ENCODE data around the gene LHX3. TPM values are rescaled to one million over a fixed set of nuclear protein-coding genes. Genes with fewer than 3 reads are reported as not detected.

The LHX3 gene
- total and polyA plus RNA-seq, 2 of the 4 experiments (the other 2 are of a cell fraction) = not detected

DNA sequence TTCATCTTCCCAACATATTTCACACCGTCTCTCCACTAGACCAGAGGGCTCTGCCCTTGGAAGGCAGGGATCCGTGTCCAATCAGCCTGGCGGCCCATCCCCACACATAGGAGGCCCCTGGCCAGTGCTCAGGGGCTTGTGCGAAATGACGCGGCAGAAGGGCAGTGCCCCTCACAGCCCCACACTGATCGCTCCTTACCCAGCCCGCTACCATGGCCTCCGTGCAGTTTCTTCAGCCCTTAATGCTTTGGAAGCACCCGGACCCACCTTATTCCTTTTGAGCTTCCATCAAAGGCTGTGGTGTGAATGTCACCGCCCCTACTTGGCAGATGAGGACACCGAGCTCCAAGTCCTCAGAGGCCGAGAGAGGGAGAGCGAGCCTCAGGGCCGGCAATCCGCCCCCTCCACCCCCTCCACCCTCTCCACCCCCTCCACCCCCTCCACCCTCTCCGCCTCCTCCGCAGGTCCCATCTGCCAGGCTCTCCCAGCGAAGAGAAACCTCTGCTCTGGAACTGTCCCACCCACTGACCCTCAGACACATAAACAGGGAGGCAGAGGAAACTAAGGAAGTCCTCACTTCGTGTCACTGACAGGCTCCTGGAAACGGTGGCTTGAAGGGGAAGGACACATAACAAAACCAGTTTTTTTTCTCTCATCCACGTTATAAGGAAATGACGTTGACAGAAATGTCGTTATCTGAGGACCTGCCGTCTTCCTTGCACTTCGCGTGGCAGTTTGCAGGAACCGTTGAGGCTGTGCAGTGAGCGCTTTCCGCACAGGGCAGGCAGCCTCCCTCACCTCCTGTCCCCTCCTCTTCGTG lies 26.8 kb upstream of the LHX3 start:
- BruUV-seq (replicated peaks) = no TSS peak
- Histone ChIP-seq H2BK15ac (ENCODE audit: low read depth, low read length) (no peak overlapping the region), H3K27ac (ENCODE audit: insufficient read depth, low read length) (no peak overlapping the region), H4K20me1 (ENCODE audit: insufficient read depth, low read length) (peaks cover 25% of the 10 kb centered on the region), H3K18ac (ENCODE audit: low read depth, low read length) (no peak overlapping the region), H3K27me3 (ENCODE audit: control insufficient read depth, insufficient read depth, low read length) (no peaks in the 10 kb centered on the region), H3K4me2 (ENCODE audit: low read depth, low read length) (no peak overlapping the region), H4K91ac (ENCODE audit: insufficient read depth, low read depth, low read length) (no peak overlapping the region), H3K9me3 (ENCODE audit: control insufficient read depth, insufficient read depth, low read length) (no peaks in the 10 kb centered on the region), H3K79me1 (ENCODE audit: low read depth in 1 of 2, low read length in 2 of 2) (peaks cover 7 to 34% of the 10 kb centered on the region in 2 experiments), H3K23ac (ENCODE audit: low read depth, low read length) (no peak overlapping the region), H3K4ac (ENCODE audit: low read depth, low read length) (no peak overlapping the region), H4K5ac (ENCODE audit: low read depth, low read length) (no peak overlapping the region), H3K9me1 (ENCODE audit: insufficient read depth, low read length) (peaks cover 6% of the 10 kb centered on the region; the same call in 1 of the 2 replicates), H2BK120ac (ENCODE audit: low read depth, low read length) (no peak overlapping the region), H2AK5ac (ENCODE audit: low read depth, low read length) (no peak overlapping the region), H3K4me1 (ENCODE audit: control insufficient read depth, insufficient read depth, low read length) (peaks cover 6% of the 10 kb centered on the region; the same call in 1 of the 2 replicates), H4K8ac (ENCODE audit: low read depth in 2 of 2, low read length in 2 of 2) (no peak overlapping the region), H2BK20ac (ENCODE audit: low read depth, low read length) (no peak overlapping the region), H3K56ac (ENCODE audit: extremely low read depth, insufficient read depth, low read length) (no peak overlapping the region), H2AK9ac (replicated peaks; ENCODE audit: low read depth, low read length, poor library complexity) (no peak overlapping the region), H2AFZ (replicated peaks; ENCODE audit: low read length, poor library complexity) (no peak overlapping the region), H2BK5ac (ENCODE audit: low read depth, low read length, poor library complexity, severe bottlenecking) (no peak overlapping the region), H3K4me3 (ENCODE audit: insufficient read depth, low read depth, low read length) (no peak overlapping the region), H3K9ac (ENCODE audit: low read depth, low read length) (no peak overlapping the region), H3K36me3 (ENCODE audit: control insufficient read depth, insufficient read depth, low read length) (peaks cover 9% of the 10 kb centered on the region), H3K14ac (replicated peaks; ENCODE audit: low read depth, low read length) (no peak overlapping the region)
- TF ChIP-seq RAD21 (IDR thresholded peaks at IDR 0.05; ENCODE audit: low read length) = no peak
- no peak for TF ChIP-seq MAZ (IDR thresholded peaks at IDR 0.05; ENCODE audit: borderline replicate concordance, low read depth, low read length)
- dilution Hi-C loops (cut with HindIII; ENCODE audit: low sequenced_read_pairs, unreplicated experiment) = no loop called here
- intact Hi-C loops (cut with micrococcal nuclease) = no loop called here
- ChIA-PET POLR2A (ENCODE audit: unreplicated experiment) (no interaction called here), CTCF (no interaction called here)
- DNase-seq (no peak), ATAC-seq (ENCODE audit: low read depth) (no peak)
- in situ Hi-C loops (cut with MboI; ENCODE audit: low sequenced_read_pairs) = no loop called here
- WGBS, 2 experiments (ENCODE audit: extremely low coverage in 2 of 2, insufficient read length in 1 of 2) = 85% methylated on average over 15 of the region's 31 CpGs; no CpG with 5 or more reads in 1 of the 2 experiments

Data from IMR-90 (cell line).